IMR-90 (cell line): ENCODE results near the gene MORN5. TPM values are rescaled to one million over a fixed set of nuclear protein-coding genes. Genes with fewer than 3 reads are reported as not detected.

Source experiments
- ATAC-seq: fragments of 200-7000 bp; cut with Tn5 transposase; 2 replicates; pipeline ENCODE4 v1.9.1; 2020; ENCODE audit warnings: low read depth, mild to moderate bottlenecking, moderate library complexity
- BruUV-seq: library from RNA; stranded (reverse); fragments of 400-500 nt; replicated peaks from 2 replicates; lab custom pipeline; 2021; lab: Mats Ljungman, UMichigan
- CTCF ChIA-PET: fragments of 300-600 bp; formaldehyde crosslinking; extraction: SDS; loops from one replicate; lab custom pipeline; 2021; ENCODE audit warnings: antibody characterized with exemption; lab: Yijun Ruan, JAX
- POLR2A ChIA-PET: fragments of 300-600 bp; sonication (Branson Sonifier 250); formaldehyde crosslinking; loops from one replicate; lab custom pipeline; 2022; ENCODE audit warnings: antibody characterized with exemption; ENCODE audit not compliant: unreplicated experiment; lab: Charles Lee
- DNase-seq: peaks from one replicate; pipeline ENCODE4 v3.0.0; 2013
- H2AFZ ChIP-seq: replicated peaks from 2 replicates; pipeline ENCODE3; 2013; ENCODE audit warnings: low read length, mild to moderate bottlenecking; ENCODE audit not compliant: poor library complexity
- H2AK5ac ChIP-seq: 2 replicates; pipeline ENCODE4 v1.6.1; 2013; ENCODE audit warnings: low read depth, low read length, inconsistent platforms
- H2AK9ac ChIP-seq: replicated peaks from 2 replicates; pipeline ENCODE3; 2013; ENCODE audit warnings: mild to moderate bottlenecking, low read depth, low read length, moderate library complexity; ENCODE audit not compliant: poor library complexity
- H2BK120ac ChIP-seq: 2 replicates; pipeline ENCODE4 v1.6.1; 2013; ENCODE audit warnings: low read depth, low read length, inconsistent platforms
- H2BK15ac ChIP-seq: 3 replicates; pipeline ENCODE4 v1.6.1; 2013; ENCODE audit warnings: low read depth, low read length, inconsistent platforms
- H2BK20ac ChIP-seq: 2 replicates; pipeline ENCODE4 v1.6.1; 2013; ENCODE audit warnings: low read depth, mild to moderate bottlenecking, inconsistent platforms, low read length, moderate library complexity
- H2BK5ac ChIP-seq: 2 replicates; pipeline ENCODE4 v1.6.1; 2013; ENCODE audit warnings: mild to moderate bottlenecking, low read depth, low read length, inconsistent platforms; ENCODE audit not compliant: poor library complexity, severe bottlenecking
- H3K14ac ChIP-seq: replicated peaks from 2 replicates; pipeline ENCODE4 v1.6.1; 2013; ENCODE audit warnings: low read depth, low read length, inconsistent platforms
- H3K18ac ChIP-seq: 2 replicates; pipeline ENCODE4 v1.6.1; 2013; ENCODE audit warnings: low read depth, low read length, control low read depth
- H3K23ac ChIP-seq: 2 replicates; pipeline ENCODE4 v1.6.1; 2013; ENCODE audit warnings: low read depth, low read length, inconsistent platforms
- H3K27ac ChIP-seq: 2 replicates; pipeline ENCODE4 v1.5.1; 2013; ENCODE audit warnings: mild to moderate bottlenecking, control low read depth, low read length; ENCODE audit not compliant: insufficient read depth
- H3K27me3 ChIP-seq: 2 replicates; pipeline ENCODE4 v1.6.1; 2013; ENCODE audit warnings: low read length; ENCODE audit not compliant: control insufficient read depth, insufficient read depth
- H3K36me3 ChIP-seq: 2 replicates; pipeline ENCODE4 v1.6.1; 2013; ENCODE audit warnings: low read length, mixed read lengths; ENCODE audit not compliant: control insufficient read depth, insufficient read depth
- H3K4ac ChIP-seq: 2 replicates; pipeline ENCODE4 v1.6.1; 2013; ENCODE audit warnings: low read depth, low read length, inconsistent platforms
- H3K4me1 ChIP-seq: 2 replicates; pipeline ENCODE4 v1.6.1; 2013; ENCODE audit warnings: low read length, mixed read lengths; ENCODE audit not compliant: control insufficient read depth, insufficient read depth
- H3K4me2 ChIP-seq: 2 replicates; pipeline ENCODE4 v1.6.1; 2013; ENCODE audit warnings: low read depth, mild to moderate bottlenecking, control low read depth, low read length, moderate library complexity
- H3K4me3 ChIP-seq: 2 replicates; pipeline ENCODE4 v1.5.1; 2013; ENCODE audit warnings: low read depth, mild to moderate bottlenecking, control low read depth, low read length, moderate library complexity; ENCODE audit not compliant: insufficient read depth
- H3K56ac ChIP-seq: 2 replicates; pipeline ENCODE4 v1.6.1; 2013; ENCODE audit warnings: low read length, inconsistent platforms; ENCODE audit not compliant: insufficient read depth; ENCODE audit errors: extremely low read depth
- H3K79me1 ChIP-seq, 2 experiments: 2 replicates each; pipeline ENCODE4 v1.6.1; 2013; ENCODE audit warnings: low read length in 2 of 2, inconsistent platforms in 1 of 2, low read depth in 1 of 2
- H3K9ac ChIP-seq: 2 replicates; pipeline ENCODE4 v1.6.1; 2013; ENCODE audit warnings: low read depth, low read length, control low read depth
- H3K9me1 ChIP-seq: 2 replicates; pipeline ENCODE4 v1.6.1; 2013; ENCODE audit warnings: low read length, inconsistent platforms; ENCODE audit not compliant: insufficient read depth
- H3K9me3 ChIP-seq: 2 replicates; pipeline ENCODE4 v1.6.1; 2013; ENCODE audit warnings: low read length; ENCODE audit not compliant: control insufficient read depth, insufficient read depth
- H4K20me1 ChIP-seq: 2 replicates; pipeline ENCODE4 v1.6.1; 2013; ENCODE audit warnings: low read length, inconsistent platforms; ENCODE audit not compliant: insufficient read depth
- H4K5ac ChIP-seq: 2 replicates; pipeline ENCODE4 v1.6.1; 2013; ENCODE audit warnings: mild to moderate bottlenecking, low read depth, low read length, control low read depth
- H4K8ac ChIP-seq, 2 experiments: 2 replicates each; pipeline ENCODE4 v1.6.1; 2013; ENCODE audit warnings: low read depth in 2 of 2, low read length in 2 of 2, control low read depth in 1 of 2, inconsistent platforms in 1 of 2
- H4K91ac ChIP-seq: 2 replicates; pipeline ENCODE4 v1.6.1; 2013; ENCODE audit warnings: low read depth, low read length, inconsistent platforms; ENCODE audit not compliant: insufficient read depth
- BHLHE40 ChIP-seq: fragments of 150-350 bp; IDR thresholded peaks from 2 replicates; pipeline ENCODE4 v1.6.1; 2016; ENCODE audit warnings: mild to moderate bottlenecking, low read depth, low read length
- CHD1 ChIP-seq: IDR thresholded peaks from 2 replicates; pipeline ENCODE4 v1.6.1; 2012; ENCODE audit warnings: low read depth, low read length, improper control_type of control experiment
- CTCF ChIP-seq: conservative IDR thresholded peaks from 2 replicates; pipeline ENCODE4 v1.5.1; 2012; ENCODE audit warnings: mild to moderate bottlenecking, low read depth, low read length, improper control_type of control experiment
- MAFK ChIP-seq: IDR thresholded peaks from 2 replicates; pipeline ENCODE4 v1.6.1; 2012; ENCODE audit warnings: low read depth, low read length, improper control_type of control experiment
- MXI1 ChIP-seq: IDR thresholded peaks from 2 replicates; pipeline ENCODE4 v1.6.1; 2012; ENCODE audit warnings: low read depth, mild to moderate bottlenecking, low read length, moderate library complexity, borderline replicate concordance
- NFE2L2 ChIP-seq: fragments of 150-350 bp; IDR thresholded peaks from 2 replicates; pipeline ENCODE4 v1.6.1; 2016; ENCODE audit warnings: low read depth, mild to moderate bottlenecking, low read length
- POLR2A ChIP-seq: IDR thresholded peaks from 2 replicates; pipeline ENCODE4 v1.6.1; 2012; ENCODE audit warnings: mild to moderate bottlenecking, low read depth, low read length
- RAD21 ChIP-seq: IDR thresholded peaks from 2 replicates; pipeline ENCODE4 v1.6.1; 2012; ENCODE audit warnings: low read length, improper control_type of control experiment
- RCOR1 ChIP-seq: IDR thresholded peaks from 2 replicates; pipeline ENCODE4 v1.6.1; 2012; ENCODE audit warnings: mild to moderate bottlenecking, low read length, improper control_type of control experiment; ENCODE audit not compliant: insufficient replicate concordance
- RFX5 ChIP-seq: IDR thresholded peaks from 2 replicates; pipeline ENCODE4 v1.8.0; 2012; ENCODE audit warnings: low read depth, mild to moderate bottlenecking, low read length, moderate library complexity
- SMC3 ChIP-seq: fragments of 150-350 bp; IDR thresholded peaks from 2 replicates; pipeline ENCODE4 v1.6.1; 2016; ENCODE audit warnings: low read depth, mild to moderate bottlenecking, antibody characterized with exemption, low read length, moderate library complexity
- USF2 ChIP-seq: fragments of 150-350 bp; IDR thresholded peaks from 2 replicates; pipeline ENCODE4 v1.6.1; 2017; ENCODE audit warnings: mild to moderate bottlenecking, antibody characterized with exemption, low read length, low read depth
- WGBS, 2 experiments: methylation state at CpG; one replicate each; pipeline versions ENCODE4 v1.1.5 to v1.1.7; 2013; ENCODE audit warnings: missing lambda C conversion rate in 2 of 2; ENCODE audit not compliant: insufficient read length in 1 of 2; ENCODE audit errors: extremely low coverage in 2 of 2; 5-methylcytosine and 5-hydroxymethylcytosine counted together
- dilution Hi-C: fragments of 300-500 bp; cut with HindIII; formaldehyde crosslinking; loops from one replicate; pipeline ENCODE4 v1.14.3; 2018; ENCODE audit warnings: low sequenced_read_pairs; ENCODE audit not compliant: unreplicated experiment
- in situ Hi-C: fragments of 300-500 bp; cut with MboI; formaldehyde crosslinking; loops from 3 replicates; pipeline ENCODE4 v1.14.3; 2019; ENCODE audit warnings: low sequenced_read_pairs, inconsistent platforms, mixed read lengths
- intact Hi-C: fragments of 100-400 bp; cut with micrococcal nuclease; formaldehyde crosslinking; loops from 2 replicates; pipeline ENCODE4 v1.10.0; 2022
- polyA plus RNA-seq, 3 experiments: library from polyadenylated mRNA; depleted of rRNA; stranded (reverse); fragments of >200 nt; gene quantifications; 2 replicates each; pipeline ENCODE4 v1.2.3, GENCODE V29; 2012; ENCODE audit warnings: low replicate concordance in 1 of 3
- total RNA-seq: library from RNA; depleted of rRNA; stranded (reverse); fragments of >200 nt; gene quantifications from 2 replicates; pipeline ENCODE4 v1.2.3, GENCODE V29; 2012

MORN5 gene
- total and polyA plus RNA-seq, 2 of the 4 experiments (the other 2 are of a cell fraction), result not detected

GRCh38 chr9:122116040-122116439 lies 43.7 kb upstream of the MORN5 start:
- Histone ChIP-seq H2BK15ac (no peak overlapping the region), H3K56ac (no peak overlapping the region), H3K4me3 (no peak overlapping the region), H3K9me3 (no peaks in the 10 kb centered on the region), H3K14ac (no peak overlapping the region), H3K9me1 (no peaks in the 10 kb centered on the region), H2AK9ac (no peak overlapping the region), H4K91ac (no peak overlapping the region), H2AFZ (no peak overlapping the region), H3K27me3 (peaks cover 31% of the 10 kb centered on the region), H3K23ac (no peak overlapping the region), H2BK5ac (no peak overlapping the region), H4K20me1 (no peaks in the 10 kb centered on the region), H2AK5ac (no peak overlapping the region), H3K4me2 (no peak overlapping the region), H3K4me1 (no peaks in the 10 kb centered on the region), H3K79me1 (no peaks in the 10 kb centered on the region), H3K27ac (no peak overlapping the region), H4K5ac (no peak overlapping the region), H4K8ac (no peak overlapping the region), H3K9ac (no peak overlapping the region), H3K18ac (no peak overlapping the region), H2BK120ac (no peak overlapping the region), H3K4ac (no peak overlapping the region), H2BK20ac (no peak overlapping the region), H3K36me3 (no peaks in the 10 kb centered on the region)
- dilution Hi-C loops (no loop called here), in situ Hi-C loops (no loop called here), intact Hi-C loops (no loop called here)
- DNase-seq (no peak), ATAC-seq (no peak)
- TF ChIP-seq RCOR1, result no peak
- no peak for TF ChIP-seq NFE2L2
- TF ChIP-seq CHD1, result no peak
- TF ChIP-seq MAFK, result no peak
- no peak for TF ChIP-seq RFX5
- TF ChIP-seq USF2, result no peak
- no peak for TF ChIP-seq RAD21
- TF ChIP-seq SMC3, result no peak
- TF ChIP-seq CTCF, result no peak
- no peak for TF ChIP-seq BHLHE40
- TF ChIP-seq POLR2A, result no peak
- no peak for TF ChIP-seq MXI1
- no TSS peak for BruUV-seq
- ChIA-PET CTCF (interaction anchor here (0.6 kb wide), 1 partner anchor 16 kb away, joined by 3 read pairs; no protein-coding TSS in a partner anchor), POLR2A (no interaction called here)
- WGBS, 2 experiments, result 50% methylated on average over 1 of the region's 4 CpGs; no CpG with 5 or more reads in 1 of the 2 experiments
